Measurements from ENCODE around the gene FAT4.
A peak's percentile ranks its signal among the peaks of the same experiment; 100 is the strongest.

Gene FAT4

GRCh38 chr4:125316791-125317524 is 2.2 kb downstream of the FAT4 start:
- Histone ChIP-seq H4K91ac (ENCODE audit: low read depth, low read length, poor library complexity) (no peak overlapping the region), H3K79me1 (ENCODE audit: low read depth, low read length) (peaks cover 3% of the 10 kb centered on the region), H2BK120ac (ENCODE audit: low read depth, low read length) (no peak overlapping the region), H3K14ac (ENCODE audit: low read length) (peak overlapping the region; percentile 63), H4K8ac (ENCODE audit: low read depth, low read length) (no peak overlapping the region), H3K18ac (ENCODE audit: low read length) (peak overlapping the region; percentile 95), H3K9ac (ENCODE audit: low read depth, low read length, poor library complexity) (peak overlapping the region; percentile 86), H2BK12ac (ENCODE audit: low read length) (no peak overlapping the region), H3K27me3 (ENCODE audit: control insufficient read depth in 3 of 3, insufficient read depth in 3 of 3, low read depth in 1 of 3, low read length in 3 of 3) (peaks cover 0 to 12% (median 0%) of the 10 kb centered on the region in 3 experiments), H3K23ac (ENCODE audit: low read depth, low read length, poor library complexity) (peak overlapping the region; percentile 67), H2AK5ac (ENCODE audit: low read depth, low read length) (peak overlapping the region; percentile 60), H3K4me3 (ENCODE audit: low read length in 2 of 2) (peak overlapping the region; percentile 83 to 87), H3K27ac (replicated peaks; ENCODE audit: low read length) (no peak overlapping the region), H3K4ac (ENCODE audit: low read length) (no peak overlapping the region), H2BK5ac (ENCODE audit: low read length) (peak overlapping the region; percentile 83), H3K4me1 (ENCODE audit: control insufficient read depth in 2 of 2, insufficient read depth in 1 of 2, low read depth in 1 of 2, low read length in 2 of 2) (peaks cover 2 to 6% of the 10 kb centered on the region in 2 donors), H3K9me3 (replicated peaks in 1 of 2; ENCODE audit: control insufficient read depth in 2 of 2, insufficient read depth in 1 of 2, low read depth in 1 of 2, low read length in 2 of 2) (peaks cover 0 to 37% of the 10 kb centered on the region in 2 donors), H2AFZ (ENCODE audit: low read length) (peak overlapping the region; percentile 98), H3K36me3 (replicated peaks in 1 of 2; ENCODE audit: control insufficient read depth in 2 of 2, insufficient read depth in 2 of 2, low read length in 2 of 2) (peaks cover 0 to 44% of the 10 kb centered on the region in 2 donors), H3K4me2 (ENCODE audit: insufficient read depth, low read length, poor library complexity, severe bottlenecking) (peak overlapping the region; percentile 98), H2BK15ac (ENCODE audit: low read length) (peak overlapping the region; percentile 30)
- no CpG with 5 or more reads among the region's 66 CpGs for WGBS, 2 donors (ENCODE audit: extremely low coverage in 2 of 2, insufficient read length in 2 of 2, insufficient replicate concordance in 1 of 2)
- DNase-seq (ENCODE audit: low spot score): peak; percentile 30

- Histone ChIP-seq H2AFZ (ENCODE audit: low read length) (no peak overlapping the region), H3K9ac (ENCODE audit: low read depth, low read length, poor library complexity) (peak overlapping the region; percentile 86), H3K4me2 (ENCODE audit: insufficient read depth, low read length, poor library complexity, severe bottlenecking) (peak overlapping the region; percentile 98), H3K23ac (ENCODE audit: low read depth, low read length, poor library complexity) (peak overlapping the region; percentile 67), H3K4me1 (ENCODE audit: control insufficient read depth in 2 of 2, insufficient read depth in 1 of 2, low read depth in 1 of 2, low read length in 2 of 2) (peaks cover 2 to 6% of the 10 kb centered on the region in 2 donors), H2BK12ac (ENCODE audit: low read length) (no peak overlapping the region), H3K18ac (ENCODE audit: low read length) (peak overlapping the region; percentile 95), H4K91ac (ENCODE audit: low read depth, low read length, poor library complexity) (no peak overlapping the region), H2BK5ac (ENCODE audit: low read length) (peak overlapping the region; percentile 83), H3K14ac (ENCODE audit: low read length) (peak overlapping the region; percentile 63), H3K4ac (ENCODE audit: low read length) (no peak overlapping the region), H3K27me3 (ENCODE audit: control insufficient read depth in 3 of 3, insufficient read depth in 3 of 3, low read depth in 1 of 3, low read length in 3 of 3) (peaks cover 0 to 12% (median 0%) of the 10 kb centered on the region in 3 experiments), H3K79me1 (ENCODE audit: low read depth, low read length) (peaks cover 3% of the 10 kb centered on the region), H3K27ac (replicated peaks; ENCODE audit: low read length) (no peak overlapping the region), H2BK120ac (ENCODE audit: low read depth, low read length) (no peak overlapping the region), H3K4me3 (ENCODE audit: low read length in 2 of 2) (peak overlapping the region; percentile 83 to 87), H3K36me3 (replicated peaks in 1 of 2; ENCODE audit: control insufficient read depth in 2 of 2, insufficient read depth in 2 of 2, low read length in 2 of 2) (peaks cover 0 to 44% of the 10 kb centered on the region in 2 donors), H2BK15ac (ENCODE audit: low read length) (peak overlapping the region; percentile 30), H4K8ac (ENCODE audit: low read depth, low read length) (no peak overlapping the region), H2AK5ac (ENCODE audit: low read depth, low read length) (peak overlapping the region; percentile 60), H3K9me3 (replicated peaks in 1 of 2; ENCODE audit: control insufficient read depth in 2 of 2, insufficient read depth in 1 of 2, low read depth in 1 of 2, low read length in 2 of 2) (peaks cover 0 to 37% of the 10 kb centered on the region in 2 donors)
- DNase-seq (ENCODE audit: low spot score): peak; percentile 37
- no CpG with 5 or more reads among the region's 23 CpGs for WGBS, 2 donors (ENCODE audit: extremely low coverage in 2 of 2, insufficient read length in 2 of 2, insufficient replicate concordance in 1 of 2)
Observed at GRCh38 chr4:125317525-125317877, 2.7 kb downstream of the FAT4 start.

GRCh38 chr4:125319311-125319710 is 4.6 kb downstream of the FAT4 start:
- Histone ChIP-seq H3K9ac (ENCODE audit: low read depth, low read length, poor library complexity) (no peak overlapping the region), H3K27ac (replicated peaks; ENCODE audit: low read length) (no peak overlapping the region)
- WGBS, 2 donors (ENCODE audit: extremely low coverage in 2 of 2, insufficient read length in 2 of 2, insufficient replicate concordance in 1 of 2): no CpG with 5 or more reads among the region's 2 CpGs

GRCh38 chr4:125321709-125322365 is 7.1 kb downstream of the FAT4 start:
- Histone ChIP-seq H3K4me3 (ENCODE audit: low read length in 2 of 2) (no peak overlapping the region), H2BK120ac (ENCODE audit: low read depth, low read length) (no peak overlapping the region), H3K18ac (ENCODE audit: low read length) (no peak overlapping the region), H3K4ac (ENCODE audit: low read length) (no peak overlapping the region), H4K91ac (ENCODE audit: low read depth, low read length, poor library complexity) (no peak overlapping the region), H3K4me2 (ENCODE audit: insufficient read depth, low read length, poor library complexity, severe bottlenecking) (no peak overlapping the region), H3K79me1 (ENCODE audit: low read depth, low read length) (peaks cover 3% of the 10 kb centered on the region), H2AFZ (ENCODE audit: low read length) (no peak overlapping the region), H2BK15ac (ENCODE audit: low read length) (no peak overlapping the region), H2BK12ac (ENCODE audit: low read length) (no peak overlapping the region), H3K14ac (ENCODE audit: low read length) (no peak overlapping the region), H2BK5ac (ENCODE audit: low read length) (no peak overlapping the region), H3K36me3 (replicated peaks in 1 of 2; ENCODE audit: control insufficient read depth in 2 of 2, insufficient read depth in 2 of 2, low read length in 2 of 2) (peaks cover 0 to 43% of the 10 kb centered on the region in 2 donors), H4K8ac (ENCODE audit: low read depth, low read length) (no peak overlapping the region), H3K27ac (replicated peaks; ENCODE audit: low read length) (no peak overlapping the region), H3K9ac (ENCODE audit: low read depth, low read length, poor library complexity) (no peak overlapping the region), H3K4me1 (ENCODE audit: control insufficient read depth in 2 of 2, insufficient read depth in 1 of 2, low read depth in 1 of 2, low read length in 2 of 2) (peaks cover 3 to 14% of the 10 kb centered on the region in 2 donors), H2AK5ac (ENCODE audit: low read depth, low read length) (no peak overlapping the region), H3K27me3 (ENCODE audit: control insufficient read depth in 3 of 3, insufficient read depth in 3 of 3, low read depth in 1 of 3, low read length in 3 of 3) (peaks cover 0 to 5% (median 0%) of the 10 kb centered on the region in 3 experiments), H3K23ac (ENCODE audit: low read depth, low read length, poor library complexity) (no peak overlapping the region), H3K9me3 (replicated peaks in 1 of 2; ENCODE audit: control insufficient read depth in 2 of 2, insufficient read depth in 1 of 2, low read depth in 1 of 2, low read length in 2 of 2) (peaks cover 0 to 36% of the 10 kb centered on the region in 2 donors)
- DNase-seq (ENCODE audit: low spot score): no peak

More at GRCh38 chr4:125319311-125319710, 4.6 kb downstream of the FAT4 start:
- Histone ChIP-seq H2BK5ac (ENCODE audit: low read length) (no peak overlapping the region), H2AK5ac (ENCODE audit: low read depth, low read length) (no peak overlapping the region), H2BK12ac (ENCODE audit: low read length) (no peak overlapping the region), H4K91ac (ENCODE audit: low read depth, low read length, poor library complexity) (no peak overlapping the region), H3K9me3 (replicated peaks in 1 of 2; ENCODE audit: control insufficient read depth in 2 of 2, insufficient read depth in 1 of 2, low read depth in 1 of 2, low read length in 2 of 2) (peaks cover 0 to 37% of the 10 kb centered on the region in 2 donors), H4K8ac (ENCODE audit: low read depth, low read length) (no peak overlapping the region), H2AFZ (ENCODE audit: low read length) (no peak overlapping the region), H3K4me1 (ENCODE audit: control insufficient read depth in 2 of 2, insufficient read depth in 1 of 2, low read depth in 1 of 2, low read length in 2 of 2) (peaks cover 3 to 7% of the 10 kb centered on the region in 2 donors), H3K23ac (ENCODE audit: low read depth, low read length, poor library complexity) (no peak overlapping the region), H3K18ac (ENCODE audit: low read length) (no peak overlapping the region), H3K4me2 (ENCODE audit: insufficient read depth, low read length, poor library complexity, severe bottlenecking) (no peak overlapping the region), H3K79me1 (ENCODE audit: low read depth, low read length) (peaks cover 3% of the 10 kb centered on the region), H3K36me3 (replicated peaks in 1 of 2; ENCODE audit: control insufficient read depth in 2 of 2, insufficient read depth in 2 of 2, low read length in 2 of 2) (peaks cover 0 to 44% of the 10 kb centered on the region in 2 donors), H3K4ac (ENCODE audit: low read length) (no peak overlapping the region), H3K14ac (ENCODE audit: low read length) (no peak overlapping the region), H3K27me3 (ENCODE audit: control insufficient read depth in 3 of 3, insufficient read depth in 3 of 3, low read depth in 1 of 3, low read length in 3 of 3) (peaks cover 0 to 12% (median 0%) of the 10 kb centered on the region in 3 experiments), H3K4me3 (ENCODE audit: low read length in 2 of 2) (no peak overlapping the region), H2BK120ac (ENCODE audit: low read depth, low read length) (no peak overlapping the region), H2BK15ac (ENCODE audit: low read length) (no peak overlapping the region)
- no peak for DNase-seq (ENCODE audit: low spot score)
